ENCODE measurements around the gene TIMM13.

GRCh38 chr19:2392366-2392765, 35.0 kb downstream of the TIMM13 start:
- no peak for TF ChIP-seq CTCF (optimal IDR thresholded peaks at IDR 0.05 in 1 of 3, IDR thresholded peaks at IDR 0.05 in 1 of 3, conservative IDR thresholded peaks at IDR 0.05 in 1 of 3; ENCODE audit: extremely low read depth in 1 of 3, insufficient read depth in 2 of 3, low read length in 3 of 3)
- TF ChIP-seq EZH2 (IDR thresholded peaks at IDR 0.05; ENCODE audit: low read length): no peak
